Stomach smooth muscle (tissue), 2 donors: ENCODE measurements around the gene CX3CL1.

Experiments
- H3K27ac ChIP-seq: one replicate; pipeline ENCODE4 v1.7.0; 2013; ENCODE audit warnings: mild to moderate bottlenecking, low read length, inconsistent platforms
- H3K27me3 ChIP-seq, 2 donors: one replicate each; pipeline ENCODE4 v1.7.0; 2013; ENCODE audit warnings: low read length in 2 of 2; ENCODE audit not compliant: insufficient read depth in 2 of 2, control insufficient read depth in 1 of 2
- H3K36me3 ChIP-seq, 2 donors: one replicate each; pipeline ENCODE4 v1.7.0; 2013; ENCODE audit warnings: low read length in 2 of 2; ENCODE audit not compliant: control insufficient read depth in 2 of 2, insufficient read depth in 2 of 2
- H3K4me1 ChIP-seq: one replicate; pipeline ENCODE4 v1.7.0; 2013; ENCODE audit warnings: low read length; ENCODE audit not compliant: control insufficient read depth, insufficient read depth
- H3K4me3 ChIP-seq, 2 donors: one replicate each; pipeline ENCODE4 v1.7.0; 2013; ENCODE audit warnings: low read length in 2 of 2
- H3K9ac ChIP-seq, 2 donors: one replicate each; pipeline ENCODE4 v1.7.0; 2013; ENCODE audit warnings: low read length in 2 of 2, mild to moderate bottlenecking in 1 of 2
- H3K9me3 ChIP-seq, 2 donors: one replicate each; pipeline ENCODE4 v1.7.0; 2013; ENCODE audit warnings: low read length in 2 of 2; ENCODE audit not compliant: control insufficient read depth in 2 of 2
- donor health status: healthy.
- donor health status: Pancreatic carcinoma.

CX3CL1 gene

DNA sequence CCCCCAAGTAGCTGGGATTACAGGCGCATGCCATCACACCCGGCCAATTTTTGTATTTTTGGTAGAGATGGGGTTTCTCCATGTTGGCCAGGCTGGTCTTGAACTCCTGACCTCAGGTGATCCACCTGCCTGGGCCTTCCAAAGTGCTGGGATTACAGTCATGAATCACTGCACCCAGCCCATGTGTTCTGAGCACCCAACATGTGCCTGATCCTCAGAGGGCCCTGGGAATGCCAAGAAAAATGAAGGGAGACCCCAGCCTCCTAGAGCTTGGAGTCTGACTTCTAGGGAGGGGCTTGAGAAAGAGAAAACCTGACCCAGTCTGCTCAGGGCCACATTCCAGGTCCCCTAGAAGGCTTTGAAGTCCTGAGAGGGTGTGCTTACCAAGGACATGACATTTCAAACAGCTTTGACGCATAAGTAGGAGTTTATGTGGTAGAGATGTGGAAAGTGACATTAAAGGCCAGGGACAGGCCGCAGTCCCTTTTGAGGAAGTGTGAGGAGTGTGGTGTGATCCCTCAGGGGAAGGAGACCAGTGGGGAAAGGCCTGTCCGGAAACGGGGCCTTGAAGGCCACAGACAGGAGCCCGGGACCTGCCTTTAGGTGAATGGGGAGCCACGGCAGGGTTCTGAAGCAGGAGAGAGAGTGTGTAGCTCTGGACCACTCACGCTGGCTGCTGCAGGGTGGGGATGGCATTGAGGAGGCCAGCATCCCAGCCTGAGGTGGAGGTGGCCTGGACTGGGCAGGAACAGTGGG lies 14.8 kb upstream of the CX3CL1 start:
- Histone ChIP-seq H3K9me3 (no peaks in the 10 kb centered on the region), H3K9ac (no peak overlapping the region), H3K27me3 (no peaks in the 10 kb centered on the region), H3K27ac (no peak overlapping the region), H3K36me3 (no peaks in the 10 kb centered on the region), H3K4me3 (no peak overlapping the region), H3K4me1 (no peaks in the 10 kb centered on the region)

- Histone ChIP-seq H3K9me3 (no peaks in the 10 kb centered on the region), H3K4me1 (no peaks in the 10 kb centered on the region), H3K27me3 (no peaks in the 10 kb centered on the region)
These were observed 14.2 kb upstream of the CX3CL1 start for GRCh38 chr16:57358086-57358420.

DNA sequence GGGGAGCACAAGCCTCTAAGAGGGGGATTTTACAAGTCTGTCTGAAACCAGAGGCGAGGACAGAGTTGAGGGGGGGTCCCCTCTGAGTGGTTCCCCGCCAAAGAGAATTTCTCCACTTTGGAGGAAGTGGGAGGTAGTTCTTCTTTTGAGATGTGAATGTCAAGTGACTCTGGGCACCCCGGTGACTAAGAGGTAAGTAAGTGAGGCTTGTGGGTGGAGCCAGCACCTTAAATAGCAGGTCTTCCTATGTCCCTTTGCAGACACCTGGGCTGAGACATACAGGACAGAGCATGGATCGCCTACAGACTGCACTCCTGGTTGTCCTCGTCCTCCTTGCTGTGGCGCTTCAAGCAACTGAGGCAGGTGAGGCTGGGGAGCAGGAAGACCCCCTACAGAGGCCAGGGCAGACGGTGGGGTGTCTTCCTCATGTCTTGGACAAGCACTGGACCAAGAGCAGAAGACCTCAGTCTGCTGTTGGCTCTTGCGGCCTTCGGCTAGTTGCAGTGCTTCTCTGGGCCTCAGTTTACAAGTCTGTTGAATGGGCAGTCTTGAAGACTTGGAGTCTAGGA lies 13.7 kb upstream of the CX3CL1 start, which contains the start of gene CCL22:
CCL22 (plus strand) TSS at position 257 of the 569 bp plus-strand sequence; CDS start at position 291, 34 bp downstream.
- no peak within 1 kb of the TSS for H3K9ac ChIP-seq
- H3K27me3 ChIP-seq = no peaks in the 10 kb centered on the region
- no peak within 1 kb of the TSS for H3K4me3 ChIP-seq
- H3K36me3 ChIP-seq = no peaks in the 10 kb centered on the region
- no peak within 1 kb of the TSS for H3K27ac ChIP-seq
- no peaks in the 10 kb centered on the region for H3K4me1 ChIP-seq
- no peaks in the 10 kb centered on the region for H3K9me3 ChIP-seq

More at GRCh38 chr16:57358086-57358420, 14.2 kb upstream of the CX3CL1 start:
- H3K36me3 ChIP-seq = no peaks in the 10 kb centered on the region
- no peak overlapping the region for H3K4me3 ChIP-seq
- no peak overlapping the region for H3K27ac ChIP-seq
- no peak overlapping the region for H3K9ac ChIP-seq

DNA sequence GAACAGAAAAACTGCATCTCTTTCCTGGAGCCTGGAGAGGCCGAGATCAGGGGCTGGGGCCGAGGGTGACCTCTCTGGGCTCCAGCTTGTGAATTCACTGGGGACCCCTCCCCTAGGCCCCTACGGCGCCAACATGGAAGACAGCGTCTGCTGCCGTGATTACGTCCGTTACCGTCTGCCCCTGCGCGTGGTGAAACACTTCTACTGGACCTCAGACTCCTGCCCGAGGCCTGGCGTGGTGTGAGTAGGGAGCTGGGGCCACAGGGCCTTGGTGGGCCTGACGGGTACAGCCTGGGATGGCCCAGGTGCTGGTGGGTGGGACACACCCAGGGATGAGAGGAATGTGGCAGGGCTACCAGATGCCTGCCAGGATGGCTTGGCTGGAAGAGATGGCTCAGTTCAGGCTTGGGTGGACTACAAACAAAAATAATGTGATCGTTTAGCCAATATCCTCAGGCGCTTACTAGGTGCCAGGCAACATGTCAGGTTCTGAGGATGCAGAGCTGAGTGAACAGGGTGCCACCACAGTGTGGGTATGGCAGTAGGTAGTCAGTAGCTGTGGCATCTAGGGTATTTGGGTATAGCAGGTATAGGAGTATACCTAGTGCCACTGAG lies 11.9 kb upstream of the CX3CL1 start:
- Histone ChIP-seq H3K9ac (no peak overlapping the region), H3K9me3 (no peaks in the 10 kb centered on the region), H3K36me3 (no peaks in the 10 kb centered on the region), H3K27ac (no peak overlapping the region), H3K4me1 (no peaks in the 10 kb centered on the region), H3K4me3 (no peak overlapping the region), H3K27me3 (no peaks in the 10 kb centered on the region)

- Histone ChIP-seq H3K27ac (no peak overlapping the region), H3K9me3 (no peaks in the 10 kb centered on the region), H3K27me3 (no peaks in the 10 kb centered on the region), H3K4me1 (no peaks in the 10 kb centered on the region), H3K9ac (no peak overlapping the region), H3K36me3 (no peaks in the 10 kb centered on the region), H3K4me3 (no peak overlapping the region)
These were observed 10.9 kb upstream of the CX3CL1 start for GRCh38 chr16:57361404-57361803.

DNA sequence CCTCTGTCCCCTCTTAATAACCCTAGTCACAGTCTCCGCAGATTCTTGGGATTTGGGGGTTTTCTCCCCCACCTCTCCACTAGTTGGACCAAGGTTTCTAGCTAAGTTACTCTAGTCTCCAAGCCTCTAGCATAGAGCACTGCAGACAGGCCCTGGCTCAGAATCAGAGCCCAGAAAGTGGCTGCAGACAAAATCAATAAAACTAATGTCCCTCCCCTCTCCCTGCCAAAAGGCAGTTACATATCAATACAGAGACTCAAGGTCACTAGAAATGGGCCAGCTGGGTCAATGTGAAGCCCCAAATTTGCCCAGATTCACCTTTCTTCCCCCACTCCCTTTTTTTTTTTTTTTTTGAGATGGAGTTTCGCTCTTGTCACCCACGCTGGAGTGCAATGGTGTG lies 8.1 kb upstream of the CX3CL1 start:
- Histone ChIP-seq H3K27me3 (no peaks in the 10 kb centered on the region), H3K36me3 (no peaks in the 10 kb centered on the region), H3K4me3 (no peak overlapping the region), H3K4me1 (no peaks in the 10 kb centered on the region), H3K27ac (no peak overlapping the region), H3K9me3 (no peaks in the 10 kb centered on the region), H3K9ac (no peak overlapping the region)

- Histone ChIP-seq H3K9me3 (no peaks in the 10 kb centered on the region), H3K36me3 (no peaks in the 10 kb centered on the region), H3K27ac (no peak overlapping the region)
These were observed 5.7 kb upstream of the CX3CL1 start for GRCh38 chr16:57366544-57367040.

GRCh38 chr16:57367116-57367752 lies 5.1 kb upstream of the CX3CL1 start:
- Histone ChIP-seq H3K27me3 (peaks cover 0 to 7% of the 10 kb centered on the region in 2 donors), H3K36me3 (no peaks in the 10 kb centered on the region), H3K9ac (no peak overlapping the region), H3K4me1 (peaks cover 5% of the 10 kb centered on the region), H3K27ac (no peak overlapping the region), H3K9me3 (no peaks in the 10 kb centered on the region), H3K4me3 (no peak overlapping the region)

More at GRCh38 chr16:57366544-57367040, 5.7 kb upstream of the CX3CL1 start:
- H3K9ac ChIP-seq = no peak overlapping the region
- no peaks in the 10 kb centered on the region for H3K4me1 ChIP-seq
- H3K4me3 ChIP-seq = no peak overlapping the region
- peaks cover 0 to 7% of the 10 kb centered on the region in 2 donors for H3K27me3 ChIP-seq

- Histone ChIP-seq H3K4me1 (peaks cover 9% of the 10 kb centered on the region), H3K4me3 (peak overlapping the region in 1 of 2 donors; percentile 77), H3K9me3 (no peaks in the 10 kb centered on the region), H3K36me3 (no peaks in the 10 kb centered on the region), H3K9ac (peak overlapping the region in 1 of 2 donors; percentile 29), H3K27me3 (peaks cover 0 to 10% of the 10 kb centered on the region in 2 donors), H3K27ac (peak overlapping the region; percentile 24)
These were observed 557 bp upstream of the CX3CL1 start for GRCh38 chr16:57371494-57372371.
